Fibroblast of lung (primary cell): ENCODE data around the gene NXPE3.

ENCODE experiments used
- CTCF ChIP-seq, 2 donors: IDR thresholded peaks in 1 of 2; conservative IDR thresholded peaks in 1 of 2; 1 replicate in 1 of 2; 2 replicates in 1 of 2; pipeline ENCODE4 v1.5.1; 2011 to 2012; ENCODE audit warnings: low read length in 2 of 2, control low read depth in 1 of 2, inconsistent platforms in 1 of 2, low read depth in 1 of 2, mild to moderate bottlenecking in 1 of 2
- EZH2 ChIP-seq: IDR thresholded peaks from 2 replicates; pipeline ENCODE4 v1.5.1; 2012; ENCODE audit warnings: low read length, control low read depth, mild to moderate bottlenecking; ENCODE audit errors: missing control alignments

- TF ChIP-seq CTCF (conservative IDR thresholded peaks at IDR 0.05 in 1 of 2, IDR thresholded peaks at IDR 0.05 in 1 of 2; ENCODE audit: low read depth in 1 of 2, low read length in 2 of 2) (no peak), EZH2 (no peak)
Measured at GRCh38 chr3:101852983-101853840, 74.2 kb downstream of the NXPE3 start.
